HG03457 (cell line): ENCODE data around the gene SPATA6.
"Not testable (repeated sequence)": the region's sequence is repeated elsewhere in the genome, so short reads cannot be mapped to it uniquely, and the experiment has no call there.

Experiments used
- ATAC-seq: cut with Tn5 transposase; IDR thresholded peaks from one replicate; pipeline ENCODE4 v1.9.1; 2021; ENCODE audit warnings: moderate number of reproducible peaks; ENCODE audit not compliant: unreplicated experiment

The SPATA6 gene

DNA sequence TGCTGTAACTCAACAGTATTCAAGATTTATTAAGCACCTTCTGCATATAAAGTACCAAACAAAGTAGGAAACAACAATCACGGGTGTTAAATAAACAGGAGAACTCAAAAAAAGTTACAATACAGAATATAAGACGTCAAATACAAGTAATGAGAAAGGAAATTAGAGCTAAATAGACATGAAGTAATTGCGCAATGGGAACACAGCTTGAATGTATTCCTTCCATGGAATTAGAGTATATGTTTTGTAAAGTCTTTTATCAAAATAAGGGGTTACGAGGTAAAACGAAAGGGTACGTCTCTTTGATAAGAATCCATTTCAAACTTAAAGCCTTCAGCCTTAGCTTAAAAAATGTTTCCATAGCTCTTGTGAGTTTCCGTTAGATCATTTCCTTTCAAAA is 109.1 kb downstream of the SPATA6 start:
- no peak for ATAC-seq

DNA sequence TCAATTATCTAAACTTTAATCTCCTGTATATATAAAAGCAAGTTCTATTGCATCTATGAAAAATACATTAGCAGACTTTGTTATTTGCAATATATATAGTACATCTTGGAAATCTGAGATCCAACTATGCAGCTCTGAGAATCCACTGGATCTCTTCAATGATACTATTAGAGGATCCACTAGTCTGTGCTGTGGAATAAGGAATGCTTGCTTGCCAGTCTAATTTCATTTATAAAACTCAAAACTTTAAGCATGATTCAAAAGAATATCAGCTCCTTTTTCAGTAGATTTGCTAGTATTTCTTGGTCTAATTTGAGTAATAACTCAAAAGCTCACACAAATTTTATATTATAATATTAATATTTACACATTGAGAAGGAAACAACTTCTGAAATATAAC is 115.1 kb downstream of the SPATA6 start:
- ATAC-seq, result no peak

DNA sequence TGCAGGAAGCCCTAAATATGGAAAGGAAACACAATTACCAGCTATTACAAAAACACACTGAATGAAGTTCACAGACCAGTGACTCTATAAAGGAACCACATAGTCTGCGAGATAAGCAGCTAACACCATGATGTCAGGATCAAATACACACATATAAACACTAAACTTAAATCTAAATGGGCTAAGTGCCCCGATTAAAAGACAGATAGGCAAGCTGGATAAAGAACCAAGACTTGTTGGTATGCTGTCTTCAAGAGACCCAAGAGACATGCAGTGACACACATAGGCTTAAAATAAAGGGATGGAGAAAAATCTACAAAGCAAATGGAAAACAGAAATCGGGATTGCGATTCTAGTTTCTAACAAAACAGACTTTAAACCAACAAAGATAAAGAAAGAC is 127.6 kb downstream of the SPATA6 start:
- ATAC-seq, result no peak

DNA sequence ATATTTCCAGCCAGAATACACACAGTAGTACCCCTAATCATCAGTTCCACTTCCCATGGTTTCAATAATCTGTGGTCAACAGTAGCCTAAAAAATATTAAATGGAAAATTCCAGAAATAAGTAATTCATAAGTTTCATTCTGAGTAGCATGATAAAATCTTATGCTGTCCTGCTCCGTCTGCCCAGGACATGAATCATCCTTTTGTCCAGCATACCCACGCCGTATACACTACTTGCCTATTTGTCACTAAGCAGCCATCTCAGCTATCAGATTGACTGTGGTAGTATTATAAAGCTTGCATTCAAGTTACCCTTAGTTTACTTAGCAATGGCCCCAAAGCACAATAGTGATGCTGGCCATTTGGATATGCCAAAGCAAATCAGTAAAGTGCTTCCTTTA is 130.8 kb downstream of the SPATA6 start:
- ATAC-seq, result no peak

DNA sequence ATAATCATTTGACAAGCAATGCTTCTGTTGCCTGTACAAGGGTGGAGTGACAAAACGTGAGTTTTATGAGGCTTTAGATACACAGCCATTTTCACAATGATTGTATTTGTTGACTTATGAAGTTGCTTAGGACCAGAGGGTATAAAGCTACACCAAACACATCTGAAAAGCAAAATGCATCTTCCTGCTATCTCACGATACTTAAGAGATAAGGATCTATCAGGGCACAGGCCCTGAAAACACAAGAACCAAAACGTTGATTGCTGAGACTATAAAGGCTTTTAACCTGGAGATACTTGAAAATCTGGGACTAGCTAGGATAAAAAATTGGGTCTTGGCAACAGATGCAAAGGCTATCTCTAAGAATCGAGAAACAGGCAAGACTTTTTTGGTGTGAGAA is 133.7 kb downstream of the SPATA6 start:
- no peak for ATAC-seq

DNA sequence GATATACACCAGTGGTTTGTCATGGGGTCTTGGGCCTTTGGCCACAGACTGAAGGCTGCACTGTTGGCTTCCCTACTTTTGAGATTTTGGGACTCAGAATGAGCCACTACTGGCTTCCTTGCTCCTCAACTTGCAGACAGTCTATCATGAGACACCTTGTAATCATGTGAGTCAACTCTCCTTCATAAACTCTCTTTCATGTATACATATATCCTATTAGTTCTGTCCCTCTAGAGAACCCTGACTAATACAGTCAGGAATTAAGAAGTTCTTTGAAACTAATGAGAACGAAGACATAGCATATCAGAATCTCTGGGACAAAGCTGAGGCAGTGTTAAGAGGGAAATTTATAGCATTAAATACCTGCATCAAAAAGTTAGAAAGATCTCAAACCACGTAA is 138.7 kb downstream of the SPATA6 start:
- ATAC-seq, result no peak

DNA sequence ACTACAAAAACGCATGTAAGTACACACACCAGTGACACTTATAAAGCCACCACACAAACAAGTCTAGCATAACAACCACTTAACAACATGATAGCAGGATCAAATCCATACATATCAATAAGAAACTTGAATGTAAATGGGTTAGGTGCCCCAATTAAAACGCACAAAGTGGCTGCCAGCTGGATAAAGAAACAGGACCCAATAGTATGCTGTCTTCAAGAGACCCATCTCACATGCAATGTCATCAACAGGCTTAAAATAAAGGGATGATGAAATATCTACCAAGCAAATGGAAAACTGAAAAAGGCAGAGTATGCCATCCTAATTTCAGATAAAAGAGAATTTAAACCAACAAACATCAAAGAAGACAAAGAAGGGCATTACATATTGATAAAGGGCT is 139.9 kb downstream of the SPATA6 start:
- ATAC-seq, result no peak

DNA sequence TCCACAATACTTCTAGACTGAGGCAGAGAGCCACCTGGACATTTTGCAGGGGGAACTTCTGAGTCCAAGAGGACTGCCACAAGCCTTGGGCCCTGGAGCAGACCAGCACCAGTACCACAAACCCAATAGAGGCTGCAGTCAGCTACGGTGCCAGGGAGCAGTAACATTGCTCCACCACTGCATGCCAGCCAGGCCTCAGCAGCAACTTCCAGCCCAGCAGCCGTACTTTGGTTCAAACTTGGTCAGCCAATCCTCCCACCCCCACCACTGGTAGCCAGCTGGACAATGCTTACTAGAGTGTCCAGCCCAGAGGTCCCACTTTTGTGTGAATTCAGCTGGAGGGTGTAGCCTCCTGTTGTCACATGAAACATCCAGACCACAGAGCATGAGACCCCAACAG is 142.1 kb downstream of the SPATA6 start:
- ATAC-seq, result no peak

DNA sequence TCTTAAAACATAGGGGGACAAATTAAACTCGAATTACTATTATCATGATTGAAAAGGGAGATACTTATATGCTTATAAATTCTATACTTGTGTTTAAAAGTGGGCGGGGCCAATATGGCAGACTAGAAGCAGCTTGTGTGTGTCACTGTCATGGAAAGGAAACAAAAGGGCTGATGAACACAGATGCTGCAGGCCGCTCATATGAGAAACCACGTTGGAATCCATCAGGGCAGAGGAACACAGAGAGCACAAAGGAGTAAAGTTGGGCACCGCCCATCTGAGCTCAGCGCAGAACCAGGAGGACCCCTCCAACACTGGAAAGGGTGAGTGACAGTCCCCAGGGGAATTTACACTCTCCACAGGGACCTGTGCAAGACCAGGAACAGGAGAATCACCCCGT is 142.5 kb downstream of the SPATA6 start:
- ATAC-seq, result no peak

DNA sequence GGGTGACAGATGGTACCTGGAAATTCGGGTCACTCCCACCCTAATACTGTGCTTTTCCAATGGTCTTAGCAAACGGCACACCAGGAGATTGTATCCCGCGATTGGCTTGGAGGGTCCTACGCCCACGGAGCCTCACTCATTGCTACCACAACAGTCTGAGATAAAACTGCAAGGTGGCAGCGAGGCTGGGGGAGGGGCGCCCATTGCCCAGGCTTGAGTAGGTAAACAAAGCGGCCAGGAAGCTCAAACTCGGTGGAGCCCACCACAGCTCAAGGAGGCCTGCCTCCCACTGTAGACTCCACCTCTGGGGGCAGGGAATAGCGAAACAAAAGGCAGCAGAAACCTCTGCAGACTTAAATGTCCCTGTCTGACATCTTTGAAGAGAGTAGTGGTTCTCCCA is 160.2 kb downstream of the SPATA6 start:
- ATAC-seq, result not testable (repeated sequence)

DNA sequence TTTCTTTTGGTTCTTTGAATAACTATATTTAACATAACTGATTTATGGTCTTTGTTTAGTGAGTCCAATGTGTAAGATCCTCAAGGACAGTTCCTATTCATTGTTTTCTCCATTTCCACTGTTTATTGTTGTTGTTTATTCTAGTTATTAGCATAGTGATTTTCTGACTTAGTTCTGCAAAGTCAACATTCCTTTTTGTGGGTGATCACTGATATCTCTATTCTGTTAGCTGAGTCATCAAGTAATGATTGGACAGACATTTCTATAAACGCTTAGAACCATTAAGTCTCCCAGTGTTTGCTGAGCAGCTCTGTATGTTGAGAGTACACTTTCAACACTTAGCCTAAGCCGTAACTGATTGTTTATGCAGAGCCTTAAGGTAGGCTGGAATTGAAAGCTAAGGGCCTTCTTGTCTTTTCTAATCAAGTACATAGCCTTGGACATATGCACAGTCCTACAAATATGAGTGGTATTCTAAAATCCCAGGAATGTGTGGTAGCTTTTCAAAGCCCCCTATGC is 162.4 kb downstream of the SPATA6 start:
- no peak for ATAC-seq

DNA sequence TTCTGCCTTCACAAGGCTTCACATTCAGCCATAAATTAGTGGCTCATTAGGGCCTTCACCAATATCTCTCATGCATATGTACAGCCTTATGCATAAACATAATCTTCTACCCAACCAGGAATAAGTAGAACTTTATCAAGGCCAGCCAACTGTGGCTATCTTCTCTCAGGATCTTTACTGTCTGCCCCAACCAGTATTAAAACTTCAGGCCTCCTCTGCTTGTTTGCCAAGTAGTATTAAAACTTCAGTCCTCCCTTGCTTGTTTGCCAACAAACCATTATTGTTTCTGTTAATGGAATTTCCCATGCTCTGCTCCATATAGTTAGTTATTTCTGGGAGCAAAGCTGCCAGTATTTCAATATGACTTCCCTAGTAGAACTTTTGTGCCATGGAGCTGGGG is 169.4 kb downstream of the SPATA6 start:
- no peak for ATAC-seq

DNA sequence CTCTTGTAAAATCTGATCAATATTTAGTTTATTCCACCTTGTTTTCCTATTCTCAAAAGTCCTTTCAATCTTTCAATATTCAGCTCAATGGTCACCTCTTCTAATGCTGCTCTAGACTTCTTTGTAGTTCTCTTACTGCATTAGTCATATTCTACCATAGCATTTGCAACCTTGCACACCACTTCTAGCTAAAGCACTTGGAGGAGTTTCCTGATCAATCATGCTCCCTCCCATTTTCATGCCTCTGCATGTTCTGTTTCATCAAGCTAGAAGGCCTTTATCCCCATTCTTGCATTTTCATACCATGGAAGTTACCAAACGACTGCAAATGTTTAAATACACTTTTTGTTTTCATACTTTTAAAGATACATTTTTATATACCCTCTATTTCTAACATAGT is 177.3 kb downstream of the SPATA6 start:
- no peak for ATAC-seq

DNA sequence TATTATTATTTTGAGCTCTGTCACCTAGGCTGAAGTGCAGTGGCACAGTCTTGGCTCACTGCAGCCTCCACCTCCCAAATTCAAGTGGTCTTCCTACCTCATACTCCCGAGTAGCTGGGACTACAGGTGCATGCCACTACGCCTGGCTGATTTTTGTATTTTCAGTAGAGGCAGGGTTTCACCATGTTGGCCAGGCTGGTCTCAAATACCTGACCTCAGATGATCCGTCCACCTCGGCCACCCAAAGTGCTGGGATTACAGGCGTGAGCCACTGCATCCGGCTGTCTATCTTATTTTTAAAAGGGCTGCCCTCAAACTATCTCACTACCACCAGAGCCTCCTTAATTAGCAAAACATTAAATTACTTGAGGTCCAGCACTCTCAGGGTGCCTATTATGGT is 177.9 kb downstream of the SPATA6 start:
- ATAC-seq, result not testable (repeated sequence)

DNA sequence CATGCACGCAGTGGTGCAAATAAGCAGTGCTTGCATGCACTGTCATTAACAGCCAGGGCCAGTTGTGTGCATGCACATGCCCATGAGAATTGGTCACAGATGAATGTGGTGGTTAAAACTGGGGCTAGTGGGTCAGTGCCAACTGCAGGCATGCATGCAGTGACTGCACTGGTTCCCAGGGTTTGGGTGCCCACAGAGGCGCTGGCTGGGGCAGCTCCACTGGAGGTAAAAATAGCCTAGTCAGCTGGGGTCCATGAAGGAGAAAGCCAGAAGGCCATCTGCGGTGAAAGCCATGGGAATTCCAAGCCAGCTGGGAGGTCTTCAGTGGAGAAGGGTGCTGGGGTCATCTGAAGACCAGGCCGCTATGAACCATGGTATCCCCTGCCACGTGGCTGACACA is 179.3 kb downstream of the SPATA6 start:
- ATAC-seq, result no peak

DNA sequence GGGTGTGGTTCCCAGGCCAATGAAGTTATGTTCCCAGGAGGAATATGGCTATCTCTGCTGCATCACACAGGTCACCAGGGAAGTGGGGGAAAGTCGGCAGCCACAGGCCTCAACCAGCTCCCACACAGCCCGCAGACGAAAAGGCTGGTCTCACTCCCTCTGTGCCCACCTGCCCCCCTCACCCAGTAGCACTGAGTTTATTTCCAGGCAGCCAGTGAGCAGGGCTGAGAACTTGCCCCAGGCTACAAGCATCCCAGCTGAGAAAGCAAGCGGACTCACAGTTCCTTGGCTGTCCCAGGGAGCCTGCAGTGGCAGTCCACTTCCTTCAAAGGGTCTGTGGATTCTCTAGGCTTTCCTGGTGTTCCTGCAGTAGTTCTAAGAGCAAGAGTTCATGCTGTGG is 180.6 kb downstream of the SPATA6 start:
- no peak for ATAC-seq

DNA sequence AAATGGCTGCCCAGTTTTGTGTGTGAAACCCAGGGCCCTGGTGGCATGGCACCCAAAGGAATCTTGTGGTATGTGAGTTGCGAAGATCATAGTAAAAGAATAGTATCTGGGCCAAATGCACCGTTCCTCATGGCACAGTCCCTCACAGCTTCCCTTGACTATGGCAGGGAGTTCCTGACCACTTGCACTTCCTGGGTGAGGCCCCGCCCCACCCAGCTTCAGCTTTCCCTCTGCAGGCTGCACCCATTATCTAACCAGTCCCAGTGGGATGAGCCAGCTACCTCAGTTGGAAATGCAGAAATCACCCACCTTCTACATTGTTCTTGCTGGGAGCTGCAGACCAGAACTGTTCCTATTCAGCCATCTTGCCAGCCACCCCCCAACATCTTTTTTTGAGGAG is 186.5 kb downstream of the SPATA6 start:
- no peak for ATAC-seq

DNA sequence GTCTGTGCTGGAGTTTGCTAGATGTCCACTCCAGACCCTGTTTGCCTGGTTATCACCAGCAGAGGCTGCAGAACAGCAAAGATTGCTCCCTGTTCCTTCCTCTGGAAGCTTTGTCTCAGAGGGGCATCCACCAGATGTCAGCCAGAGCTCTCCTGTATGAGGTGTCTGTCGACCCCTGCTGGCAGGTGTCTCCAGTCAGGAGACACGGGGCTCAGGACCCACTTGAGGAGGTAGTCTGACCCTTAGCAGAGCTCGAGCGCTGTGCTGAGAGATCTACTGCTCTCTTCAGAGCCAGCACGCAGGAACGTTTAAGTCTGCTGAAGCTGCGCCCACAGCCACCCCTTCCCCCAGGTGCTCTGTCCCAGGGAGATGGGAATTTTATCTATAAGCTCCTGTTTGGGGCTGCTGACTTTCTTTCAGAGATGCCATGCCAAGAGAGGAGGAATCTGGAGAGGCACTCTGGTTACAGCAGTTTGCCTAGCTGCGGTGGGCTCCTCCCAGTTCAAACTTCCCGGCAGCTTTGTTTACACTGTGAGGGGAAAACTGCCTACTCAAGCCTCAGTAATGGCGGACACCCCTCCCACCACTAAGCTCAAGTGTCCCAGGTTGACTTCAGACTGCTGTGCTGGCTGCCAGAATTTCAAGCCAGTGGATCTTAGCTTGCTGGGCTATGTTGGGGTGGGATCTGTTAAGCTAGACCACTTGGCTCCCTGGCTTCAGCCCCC is 187.1 kb downstream of the SPATA6 start:
- not testable (repeated sequence) for ATAC-seq

DNA sequence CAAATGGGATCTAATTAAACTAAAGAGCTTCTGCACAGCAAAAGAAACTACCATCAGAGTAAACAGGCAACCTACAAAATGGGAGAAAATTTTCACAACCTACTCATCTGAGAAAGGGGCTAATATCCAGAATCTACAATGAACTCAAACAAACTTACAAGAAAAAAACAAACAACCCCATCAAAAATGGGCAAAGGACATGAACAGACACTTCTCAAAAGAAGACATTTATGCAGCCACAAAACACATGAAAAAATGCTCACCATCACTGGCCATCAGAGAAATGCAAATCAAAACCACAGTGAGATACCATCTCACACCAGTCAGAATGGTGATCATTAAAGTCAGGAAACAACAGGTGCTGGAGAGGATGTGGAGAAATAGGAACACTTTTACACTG is 189.7 kb downstream of the SPATA6 start:
- not testable (repeated sequence) for ATAC-seq

DNA sequence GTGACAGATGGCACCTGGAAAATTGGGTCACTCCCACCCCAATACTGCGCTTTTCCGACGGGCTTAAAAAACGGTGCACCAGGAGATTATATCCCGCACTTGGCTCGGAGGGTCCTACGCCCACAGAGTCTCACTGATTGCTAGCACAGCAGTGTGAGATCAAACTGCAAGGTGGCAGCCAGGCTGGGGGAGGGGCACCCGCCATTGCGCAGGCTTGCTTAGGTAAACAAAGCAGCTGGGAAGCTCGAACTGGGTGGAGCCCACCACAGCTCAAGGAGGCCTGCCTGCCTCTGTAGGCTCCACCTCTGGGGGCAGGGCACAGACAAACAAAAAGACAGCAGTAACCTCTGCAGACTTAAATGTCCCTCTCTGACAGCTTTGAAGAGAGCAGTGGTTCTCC is 194.6 kb downstream of the SPATA6 start:
- not testable (repeated sequence) for ATAC-seq

DNA sequence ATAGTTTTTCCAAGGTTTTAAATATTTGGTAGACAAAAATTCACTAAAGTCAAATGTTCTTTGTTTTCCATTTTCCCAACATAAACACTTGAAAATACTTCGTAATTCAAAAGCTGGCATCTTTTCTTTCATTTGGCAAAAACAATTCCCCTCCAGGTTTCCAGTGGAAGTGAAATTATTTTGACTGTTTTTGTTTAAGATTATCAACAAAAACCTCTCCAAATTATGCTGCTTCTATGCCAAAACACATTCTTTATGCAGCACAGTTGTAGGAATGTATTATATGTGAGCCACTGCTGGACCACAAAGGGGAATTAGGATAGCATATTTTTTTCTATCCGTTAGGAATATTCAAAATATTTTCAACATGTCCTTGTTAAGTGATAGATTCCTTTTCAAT is 205.4 kb downstream of the SPATA6 start:
- ATAC-seq, result no peak

DNA sequence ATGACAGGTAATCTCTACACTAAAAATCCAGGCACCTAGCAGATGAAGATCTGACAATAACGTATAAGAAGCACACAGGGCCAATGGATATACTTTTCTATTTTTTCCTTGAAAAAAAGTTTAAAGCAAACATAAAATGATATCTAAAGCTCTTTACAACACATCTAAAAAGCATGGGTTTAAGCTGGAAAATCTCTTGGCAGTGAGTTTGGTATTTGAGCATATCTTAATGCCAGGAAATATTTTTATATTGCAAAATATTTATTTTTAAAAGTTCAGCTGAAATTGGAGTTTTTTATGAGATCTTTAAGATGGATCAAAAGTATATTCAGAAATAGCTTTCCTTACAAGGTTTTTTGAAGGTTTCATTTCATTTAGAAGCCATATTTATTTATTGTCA is 209.0 kb downstream of the SPATA6 start:
- no peak for ATAC-seq

DNA sequence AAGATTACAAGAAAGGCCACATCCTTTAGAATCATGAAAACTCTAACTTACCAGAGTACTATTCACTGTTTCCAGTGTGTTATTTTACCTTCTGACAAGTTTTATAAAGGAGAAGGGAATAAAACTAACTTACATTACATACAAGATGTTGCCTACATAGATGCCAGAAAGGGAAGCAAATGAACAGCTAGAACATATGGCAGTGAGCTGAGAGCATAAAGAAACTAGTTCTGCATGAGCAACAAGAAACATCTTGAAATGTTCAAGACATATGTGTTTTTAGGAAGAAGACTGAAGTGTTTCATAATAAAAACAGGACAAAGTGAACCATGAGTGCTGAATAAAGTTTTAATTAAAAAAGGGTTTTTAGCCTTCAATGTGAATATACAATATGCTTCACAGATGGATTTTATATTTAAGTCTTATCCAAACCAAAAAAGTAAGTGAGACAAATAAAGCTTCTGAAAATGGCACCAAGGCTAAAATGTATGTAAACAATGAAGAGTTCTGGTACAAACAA is 210.1 kb downstream of the SPATA6 start:
- no peak for ATAC-seq
